ENCODE results near the gene ADIRF. TPM values are rescaled to one million over a fixed set of nuclear protein-coding genes. Genes with fewer than 3 reads are reported as not detected.
A peak's percentile ranks its signal among the peaks of the same experiment; 100 is the strongest.

ADIRF gene
- total and polyA plus RNA-seq, 9 of the 15 experiments (the other 6 are each of a cell fraction or from before 2014, with no cell fraction given) = 0.08 TPM; not detected in 8

DNA sequence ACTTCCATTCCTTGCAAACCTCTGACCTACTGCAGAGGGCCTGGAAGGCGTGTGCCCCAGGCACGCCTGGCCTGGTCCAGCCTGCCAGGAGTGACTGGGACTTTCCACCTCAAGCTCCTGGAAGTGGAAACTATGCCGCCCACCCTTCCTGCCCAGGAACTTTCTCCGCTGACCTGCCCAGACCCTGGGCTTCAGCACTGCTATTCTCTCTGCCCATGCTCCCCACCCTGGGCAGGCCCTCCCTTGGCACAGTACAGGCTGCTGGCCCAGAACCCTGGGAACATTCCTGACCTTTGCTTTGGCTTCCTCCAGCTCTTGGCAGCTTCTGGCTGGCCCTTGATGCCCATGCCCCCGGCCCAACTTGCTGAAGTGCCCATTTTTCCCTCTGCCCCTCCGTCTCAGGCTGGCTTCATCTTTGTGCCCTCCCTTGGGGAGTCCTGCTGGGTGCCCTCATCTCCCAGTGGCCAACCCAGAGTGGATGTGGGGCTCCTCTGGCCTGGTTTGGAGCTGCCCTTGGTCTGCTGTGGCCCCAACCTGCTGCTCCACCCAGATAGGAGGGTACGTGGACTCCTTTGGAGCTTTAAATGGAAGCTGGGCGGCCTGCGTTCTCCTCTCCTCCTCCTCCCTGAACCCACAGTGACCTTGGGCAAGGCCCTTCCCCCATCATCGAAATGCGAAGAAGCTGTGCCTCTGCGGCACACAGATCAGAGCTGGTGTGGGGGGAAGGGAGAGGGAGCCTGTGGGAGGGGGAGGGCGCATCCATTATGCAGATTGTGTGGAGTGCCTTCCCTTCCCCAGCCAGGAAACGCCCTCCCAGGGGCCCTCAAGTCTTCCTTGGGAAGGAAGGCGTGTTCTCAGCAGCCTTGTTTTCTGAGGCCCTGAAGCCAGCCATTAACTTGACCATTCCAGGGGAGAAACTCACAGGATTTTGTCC lies 14.3 kb upstream of the ADIRF start (continued):
- TF ChIP-seq ZNF518B (CRISPR knock-in tag; IDR thresholded peaks at IDR 0.05) (no peak), AFF1 (IDR thresholded peaks at IDR 0.05; ENCODE audit: low read depth in 1 of 2, partially characterized antibody in 2 of 2) (no peak), NCOA2 (IDR thresholded peaks at IDR 0.05; ENCODE audit: partially characterized antibody in 2 of 2) (no peak), CHD2 (IDR thresholded peaks at IDR 0.05; ENCODE audit: low read depth, low read length) (peak; percentile 74), KDM1A (IDR thresholded peaks at IDR 0.05) (peak; percentile 20 to 73; a peak in 1 of 4 replicates), SMARCC2 (IDR thresholded peaks at IDR 0.05; ENCODE audit: low read depth) (no peak), KLF6 (CRISPR knock-in tag; IDR thresholded peaks at IDR 0.05; ENCODE audit: borderline replicate concordance) (no peak), HNRNPUL1 (IDR thresholded peaks at IDR 0.05; ENCODE audit: low read length) (no peak), MIER1 (IDR thresholded peaks at IDR 0.05; ENCODE audit: low read depth) (no peak), FOS (IDR thresholded peaks at IDR 0.05; ENCODE audit: extremely low read depth, insufficient read length) (no peak), ZNF212 (CRISPR knock-in tag; IDR thresholded peaks at IDR 0.05) (no peak), FIP1L1 (IDR thresholded peaks at IDR 0.05; ENCODE audit: low read depth, low read length, poor library complexity, severe bottlenecking) (no peak), FOXM1 (IDR thresholded peaks at IDR 0.05; ENCODE audit: low read depth) (no peak), FOXM1 (CRISPR knock-in tag; IDR thresholded peaks at IDR 0.05; ENCODE audit: low read depth) (no peak), TSC22D4 (tag; IDR thresholded peaks at IDR 0.05) (no peak), MEIS2 (IDR thresholded peaks at IDR 0.05; ENCODE audit: partially characterized antibody) (no peak)
- TF ChIP-seq, protein P1, sequence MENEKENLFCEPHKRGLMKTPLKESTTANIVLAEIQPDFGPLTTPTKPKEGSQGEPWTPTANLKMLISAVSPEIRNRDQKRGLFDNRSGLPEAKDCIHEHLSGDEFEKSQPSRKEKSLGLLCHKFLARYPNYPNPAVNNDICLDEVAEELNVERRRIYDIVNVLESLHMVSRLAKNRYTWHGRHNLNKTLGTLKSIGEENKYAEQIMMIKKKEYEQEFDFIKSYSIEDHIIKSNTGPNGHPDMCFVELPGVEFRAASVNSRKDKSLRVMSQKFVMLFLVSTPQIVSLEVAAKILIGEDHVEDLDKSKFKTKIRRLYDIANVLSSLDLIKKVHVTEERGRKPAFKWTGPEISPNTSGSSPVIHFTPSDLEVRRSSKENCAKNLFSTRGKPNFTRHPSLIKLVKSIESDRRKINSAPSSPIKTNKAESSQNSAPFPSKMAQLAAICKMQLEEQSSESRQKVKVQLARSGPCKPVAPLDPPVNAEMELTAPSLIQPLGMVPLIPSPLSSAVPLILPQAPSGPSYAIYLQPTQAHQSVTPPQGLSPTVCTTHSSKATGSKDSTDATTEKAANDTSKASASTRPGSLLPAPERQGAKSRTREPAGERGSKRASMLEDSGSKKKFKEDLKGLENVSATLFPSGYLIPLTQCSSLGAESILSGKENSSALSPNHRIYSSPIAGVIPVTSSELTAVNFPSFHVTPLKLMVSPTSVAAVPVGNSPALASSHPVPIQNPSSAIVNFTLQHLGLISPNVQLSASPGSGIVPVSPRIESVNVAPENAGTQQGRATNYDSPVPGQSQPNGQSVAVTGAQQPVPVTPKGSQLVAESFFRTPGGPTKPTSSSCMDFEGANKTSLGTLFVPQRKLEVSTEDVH (IDR thresholded peaks at IDR 0.05; ENCODE audit: low read depth, partially characterized antibody) = no peak

Data from K562 (cell line).